NCI-H510A treated with DMSO at 0.1 percent for 48 hours (cell line): Measurements from ENCODE around the gene IL1RAPL2.
"Not testable (repeated sequence)": the region's sequence is repeated elsewhere in the genome, so short reads cannot be mapped to it uniquely, and the experiment has no call there.

Experiments used
- DNase-seq: peaks from one replicate; lab custom pipeline; 2025; lab: John Stamatoyannopoulos, UW

IL1RAPL2 gene

GRCh38 chrX:105168577-105168976 lies 602.6 kb downstream of the IL1RAPL2 start:
- DNase-seq = no peak

GRCh38 chrX:105173071-105173470 lies 607.1 kb downstream of the IL1RAPL2 start:
- DNase-seq = no peak

GRCh38 chrX:105179644-105180043 lies 613.6 kb downstream of the IL1RAPL2 start:
- DNase-seq = no peak

GRCh38 chrX:105189093-105189492 lies 623.1 kb downstream of the IL1RAPL2 start:
- no peak for DNase-seq

DNA sequence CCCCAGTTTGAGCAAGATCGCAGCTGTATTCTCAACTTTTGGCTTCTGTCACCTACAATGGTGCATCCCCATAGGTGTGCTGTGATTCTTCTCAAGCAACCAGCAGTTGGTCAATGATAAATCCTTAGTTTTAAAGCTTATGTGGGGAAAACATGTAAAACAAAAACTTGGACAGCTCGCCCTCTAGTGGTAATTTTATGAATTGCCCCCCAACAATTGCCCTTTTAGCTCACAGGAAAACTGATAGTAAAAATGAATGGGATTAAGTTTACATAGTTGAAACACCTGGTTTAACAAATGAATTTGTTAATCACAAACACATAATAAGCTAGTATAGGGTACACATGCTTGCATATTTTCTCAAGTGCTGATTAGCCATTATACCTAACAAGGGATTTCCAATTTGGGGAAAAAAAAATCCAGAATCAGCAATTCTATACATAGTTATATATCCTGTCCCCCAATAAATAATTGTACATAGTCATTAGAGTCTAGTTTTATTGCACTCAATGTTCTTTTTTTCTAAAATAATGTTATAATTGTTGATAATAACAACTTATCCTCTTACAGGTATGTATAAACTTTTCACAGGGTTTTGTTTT lies 624.4 kb downstream of the IL1RAPL2 start:
- peak; percentile 1 for DNase-seq

DNA sequence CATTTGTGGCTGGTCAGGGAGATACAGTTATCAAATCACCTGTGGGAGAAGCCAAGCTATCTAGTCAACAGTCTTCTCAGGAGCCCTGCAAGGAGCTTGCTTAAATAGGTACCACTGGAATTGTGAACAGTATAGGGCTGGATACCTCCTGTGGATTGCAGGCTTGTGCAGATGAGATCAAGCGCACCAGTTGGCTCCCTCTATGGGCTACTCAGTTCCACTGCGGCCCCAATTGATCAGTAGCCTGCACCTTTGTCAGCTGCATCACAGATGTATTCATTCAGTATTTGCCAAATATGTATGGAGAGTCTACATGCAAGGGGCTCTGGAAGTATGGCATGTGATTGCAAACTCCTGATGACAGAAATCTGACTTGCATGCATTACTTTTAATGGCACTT lies 625.9 kb downstream of the IL1RAPL2 start:
- peak; percentile 5 for DNase-seq

DNA sequence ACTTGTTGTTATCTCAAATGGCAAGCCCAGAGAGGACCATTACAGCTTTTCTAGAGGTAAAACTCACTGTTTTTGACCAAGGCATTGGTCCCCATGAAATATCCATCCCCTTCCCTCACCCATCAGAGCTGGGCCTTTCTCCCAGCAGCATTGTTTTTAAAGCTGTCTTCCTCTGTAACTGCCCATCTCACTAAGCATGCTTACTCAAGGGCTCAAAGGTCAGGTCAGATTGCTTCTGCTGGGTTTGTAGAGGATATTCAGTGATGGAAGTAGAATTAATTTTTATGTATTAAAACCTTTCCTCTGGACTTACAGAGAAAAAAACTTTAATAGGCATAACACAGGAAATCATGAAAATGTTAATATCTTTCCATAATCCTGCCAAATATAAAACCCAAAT lies 643.4 kb downstream of the IL1RAPL2 start:
- no peak for DNase-seq

- DNase-seq = no peak
Observed at GRCh38 chrX:105210258-105210657, 644.3 kb downstream of the IL1RAPL2 start.

GRCh38 chrX:105211066-105211575 lies 645.1 kb downstream of the IL1RAPL2 start:
- no peak for DNase-seq

DNA sequence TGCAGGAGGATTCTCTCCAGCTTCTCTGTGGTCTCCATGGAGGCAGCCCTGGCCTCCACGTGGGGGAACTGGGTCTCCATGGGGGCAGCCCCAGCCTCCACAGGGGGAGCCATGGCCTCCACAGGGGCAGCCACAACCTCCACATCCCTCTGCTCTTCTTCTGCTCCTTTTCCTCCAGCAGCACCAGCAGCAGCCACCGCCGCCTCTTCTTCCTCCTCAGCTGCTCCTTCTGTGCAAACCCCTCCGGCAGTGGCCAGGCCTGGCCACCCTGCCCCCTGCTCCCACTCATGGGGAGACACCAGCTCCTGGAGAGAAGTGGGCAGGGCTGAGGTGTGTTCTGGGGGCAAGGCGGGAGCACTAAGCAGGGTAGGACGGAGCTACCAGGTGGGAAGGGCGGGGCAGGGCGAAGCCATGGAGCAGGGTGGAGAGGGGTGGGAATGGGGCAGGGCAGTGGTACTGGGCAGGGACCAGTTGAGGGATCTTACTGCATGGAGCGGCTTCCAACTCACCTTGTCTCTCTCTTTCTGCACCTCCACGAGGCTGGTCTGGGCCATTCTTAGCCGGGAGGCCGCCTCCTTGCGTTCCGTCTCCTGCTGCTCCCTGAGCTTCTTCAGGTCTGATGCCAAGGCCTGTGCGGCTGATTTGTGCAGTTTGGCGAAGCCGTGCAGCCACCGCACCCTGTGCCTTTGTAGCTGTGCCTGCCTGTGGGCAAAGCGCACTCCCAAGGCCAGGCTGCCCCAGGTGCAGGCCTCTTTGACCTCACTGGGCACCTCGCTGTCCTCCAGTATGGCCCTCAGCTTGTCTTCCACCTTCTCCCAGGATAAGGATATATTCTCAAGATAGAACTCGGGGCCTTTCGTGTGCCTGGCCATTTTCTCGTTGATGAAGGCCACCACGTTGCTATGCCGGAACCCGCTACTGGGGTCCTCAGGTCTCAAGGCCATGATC lies 653.7 kb downstream of the IL1RAPL2 start:
- no peak for DNase-seq

DNA sequence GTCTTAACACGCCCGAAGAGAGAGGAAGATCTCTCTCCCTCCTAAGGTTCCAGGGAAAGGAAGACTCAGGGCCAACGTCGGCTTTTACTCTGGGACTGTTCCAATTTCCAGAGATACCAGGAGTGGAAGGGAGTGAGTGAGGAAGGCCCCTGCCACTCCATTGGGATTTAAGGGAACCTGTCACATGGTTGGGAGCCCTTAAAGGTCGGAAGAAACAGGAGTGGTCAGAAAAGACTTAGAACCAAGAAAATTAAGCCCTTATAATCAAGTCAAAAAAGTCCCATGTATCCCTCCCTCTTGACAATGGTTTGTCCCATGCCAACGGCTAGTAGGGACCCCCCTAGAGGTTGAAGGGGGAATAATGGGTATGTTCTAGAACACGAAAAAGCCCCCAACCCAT lies 654.6 kb downstream of the IL1RAPL2 start, which contains the start of gene TEX13A:
Gene TEX13A (minus strand): TSS at position 59 of the 400 bp plus-strand sequence. CDS start 297 bp downstream, outside the sequence.
- DNase-seq = no peak

- no peak for DNase-seq
Observed at GRCh38 chrX:105221374-105221773, 655.4 kb downstream of the IL1RAPL2 start.

DNA sequence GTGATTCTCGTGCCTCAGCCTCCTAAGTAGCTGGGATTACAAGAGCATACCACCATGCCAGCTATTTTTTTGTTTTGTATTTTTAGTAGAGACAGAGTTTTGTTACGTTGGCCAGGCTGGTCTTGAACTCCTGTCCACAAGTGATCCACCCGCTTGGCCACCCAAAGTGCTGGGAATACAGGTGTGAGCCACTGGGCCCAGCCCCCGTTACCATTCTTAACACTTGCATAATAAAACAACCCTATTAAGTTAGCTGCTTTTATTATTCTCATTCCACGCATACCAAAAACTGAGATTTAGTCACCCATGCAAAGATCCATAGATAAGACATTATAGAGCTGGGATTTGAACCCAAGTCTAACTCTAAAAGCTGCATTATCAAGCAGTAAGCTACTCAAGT lies 660.5 kb downstream of the IL1RAPL2 start:
- no peak for DNase-seq

DNA sequence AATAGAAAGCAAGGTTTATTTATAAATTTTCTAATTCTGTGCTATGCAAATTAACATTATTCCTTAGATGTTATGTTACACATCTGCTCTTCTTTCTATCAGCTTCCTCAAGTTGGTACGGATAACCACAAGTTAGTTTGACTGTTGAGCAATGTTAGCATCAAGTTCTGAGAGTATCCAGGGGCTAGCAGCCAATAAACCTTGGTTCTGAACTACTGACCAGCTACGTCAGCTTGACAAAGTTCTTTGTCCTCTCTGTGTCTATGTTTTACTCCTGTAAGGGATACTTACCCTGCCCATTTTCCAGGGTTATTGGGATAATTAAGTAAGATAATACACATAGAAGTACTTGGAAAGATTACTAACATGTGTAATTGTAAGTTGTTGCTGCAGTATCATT lies 662.6 kb downstream of the IL1RAPL2 start:
- DNase-seq = no peak

GRCh38 chrX:105229146-105229545 lies 663.1 kb downstream of the IL1RAPL2 start:
- DNase-seq = no peak

DNA sequence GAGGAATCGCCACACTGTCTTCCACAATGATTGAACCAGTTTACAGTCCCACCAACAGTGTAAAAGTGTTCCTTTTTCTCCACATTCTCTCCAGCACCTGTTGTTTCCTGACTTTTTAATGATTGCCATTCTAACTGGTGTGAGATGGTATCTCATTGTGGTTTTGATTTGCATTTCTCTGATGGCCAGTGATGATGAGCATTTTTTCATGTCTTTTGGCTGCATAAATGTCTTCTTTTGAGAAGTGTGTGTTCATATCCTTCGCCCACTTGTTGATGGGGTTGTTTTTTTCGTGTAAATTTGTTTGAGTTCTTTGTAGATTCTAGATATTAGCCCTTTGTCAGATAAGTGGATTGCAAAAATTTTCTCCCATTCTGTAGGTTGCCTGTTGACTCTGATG lies 671.4 kb downstream of the IL1RAPL2 start:
- not testable (repeated sequence) for DNase-seq

DNA sequence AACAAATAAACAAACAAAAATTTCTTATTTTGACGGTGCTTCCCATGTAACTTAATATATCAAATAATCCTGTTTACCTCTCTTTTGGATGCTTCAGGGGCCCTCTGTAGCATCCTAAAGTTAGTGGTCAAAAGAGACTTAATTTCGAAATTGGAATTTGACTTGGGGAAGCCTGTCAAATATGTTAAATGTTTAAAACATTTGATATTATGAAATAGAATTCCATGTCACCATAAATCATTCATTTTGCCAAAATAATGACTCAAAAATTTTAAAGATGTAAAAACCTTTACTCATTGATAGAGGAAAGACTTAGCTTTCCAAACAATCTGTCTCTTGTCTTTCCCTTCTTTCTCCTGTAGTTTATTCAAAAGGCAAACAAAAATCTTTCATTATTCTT lies 675.1 kb downstream of the IL1RAPL2 start:
- DNase-seq = no peak

- DNase-seq = no peak
Observed at GRCh38 chrX:105260291-105261043, 694.5 kb downstream of the IL1RAPL2 start.

GRCh38 chrX:105263171-105263570 lies 697.2 kb downstream of the IL1RAPL2 start:
- no peak for DNase-seq

GRCh38 chrX:105263801-105264200 lies 697.8 kb downstream of the IL1RAPL2 start:
- DNase-seq = no peak

DNA sequence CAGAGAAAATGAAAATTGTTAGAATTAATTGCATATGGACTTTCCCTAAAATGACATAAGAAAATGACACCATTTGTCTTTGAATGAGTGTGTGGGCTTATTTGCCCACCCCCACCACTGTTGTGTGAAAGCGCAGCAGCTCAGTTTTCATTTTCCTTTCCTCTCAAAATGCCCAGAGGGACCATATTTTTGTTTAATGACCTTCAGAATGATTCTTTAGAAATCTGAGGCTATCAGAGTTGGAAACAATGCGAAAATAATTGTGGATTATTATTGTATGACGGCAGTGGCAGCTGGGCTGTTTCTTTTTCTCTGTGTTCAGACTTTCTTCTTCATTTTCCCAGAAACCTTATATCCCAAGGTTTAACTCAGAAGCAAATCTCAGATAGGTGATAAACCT lies 699.1 kb downstream of the IL1RAPL2 start:
- DNase-seq = no peak

DNA sequence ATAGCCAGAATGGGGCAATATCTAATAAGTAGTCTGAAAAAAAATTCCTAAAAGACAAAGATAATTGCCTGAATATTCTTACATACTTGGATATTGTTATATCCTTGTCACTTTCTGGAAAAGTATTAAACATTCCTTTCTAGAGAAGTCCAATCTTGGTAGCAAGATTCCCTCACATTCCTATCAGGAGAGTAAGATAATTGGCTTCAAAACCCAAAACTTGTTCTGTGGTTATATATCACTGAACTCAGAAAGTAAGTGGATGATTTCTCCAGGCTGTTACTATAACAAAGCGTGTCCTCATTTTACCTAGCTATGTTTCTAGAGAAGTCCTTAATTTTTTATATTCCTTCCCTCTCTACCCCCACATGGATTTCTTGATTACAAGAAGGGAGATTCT lies 700.5 kb downstream of the IL1RAPL2 start:
- DNase-seq = no peak
